Measurements from ENCODE around the gene TFAP2C.

Gene TFAP2C

GRCh38 chr20:56628873-56629463 is at the start of gene TFAP2C:
TFAP2C (plus strand) TSS chr20:56629306; CDS start chr20:56629545, 239 bp downstream.
- H3K4me2 ChIP-seq, result peak within 1 kb of the TSS; percentile 60

GRCh38 chr20:56580226-56580625 is 48.9 kb upstream of the TFAP2C start:
- H3K4me1 ChIP-seq, result peaks cover 10% of the 10 kb centered on the region; the same call in 1 of the 2 replicates
- no peak for TF ChIP-seq Cebpa-rat (IDR thresholded peaks at IDR 0.05)
- no peaks in the 10 kb centered on the region for H3K36me3 ChIP-seq
- H3K9me3 ChIP-seq, result no peaks in the 10 kb centered on the region
- H3K4me2 ChIP-seq, result no peak overlapping the region
- H3K4me3 ChIP-seq, result no peak overlapping the region
- H3K27ac ChIP-seq, result no peak overlapping the region
- no peak overlapping the region for H3K9ac ChIP-seq
- no peaks in the 10 kb centered on the region for H4K20me1 ChIP-seq
- H3K27me3 ChIP-seq, result no peaks in the 10 kb centered on the region

More at GRCh38 chr20:56628873-56629463, at the start of gene TFAP2C:
- peaks cover 42% of the 10 kb centered on the region for H3K9me3 ChIP-seq
- H3K27ac ChIP-seq, result no peak within 1 kb of the TSS
- H3K36me3 ChIP-seq, result no peaks in the 10 kb centered on the region
- TF ChIP-seq Cebpa-rat (IDR thresholded peaks at IDR 0.05), result no peak
- H3K27me3 ChIP-seq, result peaks cover 100% of the 10 kb centered on the region
- peaks cover 93% of the 10 kb centered on the region for H4K20me1 ChIP-seq
- H3K4me3 ChIP-seq, result peak within 1 kb of the TSS; percentile 51
- H3K4me1 ChIP-seq, result peaks cover 34% of the 10 kb centered on the region
- no peak within 1 kb of the TSS for H3K9ac ChIP-seq

GRCh38 chr20:56581701-56582100 is 47.4 kb upstream of the TFAP2C start:
- H3K4me2 ChIP-seq, result no peak overlapping the region
- no peak overlapping the region for H3K27ac ChIP-seq
- no peak for TF ChIP-seq Cebpa-rat (IDR thresholded peaks at IDR 0.05)
- peaks cover 10% of the 10 kb centered on the region; the same call in 1 of the 2 replicates for H3K4me1 ChIP-seq
- no peak overlapping the region for H3K9ac ChIP-seq
- H4K20me1 ChIP-seq, result no peaks in the 10 kb centered on the region
- H3K27me3 ChIP-seq, result no peaks in the 10 kb centered on the region
- no peak overlapping the region for H3K4me3 ChIP-seq
- H3K9me3 ChIP-seq, result no peaks in the 10 kb centered on the region
- H3K36me3 ChIP-seq, result no peaks in the 10 kb centered on the region

- Histone ChIP-seq H3K9me3 (no peaks in the 10 kb centered on the region), H3K4me1 (peaks cover 10% of the 10 kb centered on the region; the same call in 1 of the 2 replicates), H3K27me3 (no peaks in the 10 kb centered on the region), H3K9ac (no peak overlapping the region), H3K36me3 (no peaks in the 10 kb centered on the region), H4K20me1 (no peaks in the 10 kb centered on the region), H3K27ac (no peak overlapping the region), H3K4me2 (no peak overlapping the region), H3K4me3 (no peak overlapping the region)
- TF ChIP-seq Cebpa-rat (IDR thresholded peaks at IDR 0.05), result no peak
Observed at GRCh38 chr20:56582542-56582941, 46.6 kb upstream of the TFAP2C start.

- H3K9ac ChIP-seq, result no peak overlapping the region
- H3K27me3 ChIP-seq, result no peaks in the 10 kb centered on the region
- no peak for TF ChIP-seq Cebpa-rat (IDR thresholded peaks at IDR 0.05)
- no peaks in the 10 kb centered on the region for H3K9me3 ChIP-seq
- no peaks in the 10 kb centered on the region for H4K20me1 ChIP-seq
- peaks cover 10% of the 10 kb centered on the region; the same call in 1 of the 2 replicates for H3K4me1 ChIP-seq
- no peak overlapping the region for H3K4me3 ChIP-seq
- H3K27ac ChIP-seq, result no peak overlapping the region
- no peak overlapping the region for H3K4me2 ChIP-seq
- no peaks in the 10 kb centered on the region for H3K36me3 ChIP-seq
Observed at GRCh38 chr20:56584916-56585315, 44.2 kb upstream of the TFAP2C start.

GRCh38 chr20:56587307-56588041 is 41.6 kb upstream of the TFAP2C start:
- no peak overlapping the region for H3K9ac ChIP-seq
- no peak overlapping the region for H3K4me2 ChIP-seq
- no peaks in the 10 kb centered on the region for H4K20me1 ChIP-seq
- no peak for TF ChIP-seq Cebpa-rat (IDR thresholded peaks at IDR 0.05)
- no peaks in the 10 kb centered on the region for H3K9me3 ChIP-seq
- H3K4me3 ChIP-seq, result no peak overlapping the region
- no peaks in the 10 kb centered on the region for H3K36me3 ChIP-seq
- no peak overlapping the region for H3K27ac ChIP-seq
- no peaks in the 10 kb centered on the region for H3K27me3 ChIP-seq
- H3K4me1 ChIP-seq, result peaks cover 8% of the 10 kb centered on the region; the same call in 1 of the 2 replicates

- Histone ChIP-seq H3K36me3 (no peaks in the 10 kb centered on the region), H3K9ac (no peak overlapping the region), H3K27ac (no peak overlapping the region), H3K9me3 (no peaks in the 10 kb centered on the region), H3K4me1 (no peaks in the 10 kb centered on the region), H4K20me1 (no peaks in the 10 kb centered on the region), H3K27me3 (no peaks in the 10 kb centered on the region), H3K4me2 (no peak overlapping the region), H3K4me3 (no peak overlapping the region)
- no peak for TF ChIP-seq Cebpa-rat (IDR thresholded peaks at IDR 0.05)
Observed at GRCh38 chr20:56588996-56589395, 40.1 kb upstream of the TFAP2C start.

GRCh38 chr20:56589633-56590032 is 39.5 kb upstream of the TFAP2C start:
- no peaks in the 10 kb centered on the region for H3K9me3 ChIP-seq
- H3K4me2 ChIP-seq, result no peak overlapping the region
- H3K4me3 ChIP-seq, result no peak overlapping the region
- no peaks in the 10 kb centered on the region for H3K4me1 ChIP-seq
- H3K27ac ChIP-seq, result no peak overlapping the region
- H3K36me3 ChIP-seq, result no peaks in the 10 kb centered on the region
- H4K20me1 ChIP-seq, result no peaks in the 10 kb centered on the region
- no peaks in the 10 kb centered on the region for H3K27me3 ChIP-seq
- no peak overlapping the region for H3K9ac ChIP-seq
- peak; percentile 61; the same call in 1 of the 2 replicates for TF ChIP-seq Cebpa-rat (IDR thresholded peaks at IDR 0.05)

GRCh38 chr20:56590888-56591287 is 38.2 kb upstream of the TFAP2C start:
- H3K36me3 ChIP-seq, result no peaks in the 10 kb centered on the region
- no peaks in the 10 kb centered on the region for H3K4me1 ChIP-seq
- H4K20me1 ChIP-seq, result no peaks in the 10 kb centered on the region
- no peak overlapping the region for H3K27ac ChIP-seq
- no peak overlapping the region for H3K9ac ChIP-seq
- no peak overlapping the region for H3K4me2 ChIP-seq
- H3K27me3 ChIP-seq, result no peaks in the 10 kb centered on the region
- H3K9me3 ChIP-seq, result no peaks in the 10 kb centered on the region
- no peak for TF ChIP-seq Cebpa-rat (IDR thresholded peaks at IDR 0.05)
- no peak overlapping the region for H3K4me3 ChIP-seq

GRCh38 chr20:56592211-56592610 is 36.9 kb upstream of the TFAP2C start:
- Histone ChIP-seq H3K4me3 (no peak overlapping the region), H3K4me2 (no peak overlapping the region), H3K9me3 (no peaks in the 10 kb centered on the region), H3K27me3 (no peaks in the 10 kb centered on the region), H3K4me1 (no peaks in the 10 kb centered on the region), H4K20me1 (no peaks in the 10 kb centered on the region), H3K27ac (no peak overlapping the region), H3K9ac (no peak overlapping the region), H3K36me3 (no peaks in the 10 kb centered on the region)
- no peak for TF ChIP-seq Cebpa-rat (IDR thresholded peaks at IDR 0.05)

All from BLaER1 (cell line).